H1 (cell line): Measurements from ENCODE around the gene ABHD2.

Experiments used
- CEBPB ChIP-seq: IDR thresholded peaks from 2 replicates; pipeline ENCODE4 v1.6.1; 2012; ENCODE audit warnings: low read depth, low read length
- CREB1 ChIP-seq: IDR thresholded peaks from 2 replicates; pipeline ENCODE4 v1.6.1; 2012; ENCODE audit warnings: inconsistent platforms
- CTCF ChIP-seq, 3 experiments: IDR thresholded peaks; 1 replicate in 2 of 3; 2 replicates in 1 of 3; pipeline versions ENCODE4 v1.5.1 to v1.6.1; 2011; ENCODE audit warnings: low read length in 3 of 3, mild to moderate bottlenecking in 3 of 3, inconsistent platforms in 2 of 3, low read depth in 1 of 3, moderate library complexity in 1 of 3; ENCODE audit not compliant: insufficient read depth in 1 of 3; ENCODE audit errors: control extremely low read depth in 1 of 3
- GABPA ChIP-seq: IDR thresholded peaks from 2 replicates; pipeline ENCODE4 v1.6.1; 2011; ENCODE audit warnings: mild to moderate bottlenecking, low read length, moderate library complexity, borderline replicate concordance; ENCODE audit not compliant: insufficient read depth
- POLR2A ChIP-seq, 2 experiments: IDR thresholded peaks; 1 replicate in 1 of 2; 2 replicates in 1 of 2; pipeline ENCODE4 v1.6.1; 2011; ENCODE audit warnings: low read depth in 2 of 2, low read length in 2 of 2, mild to moderate bottlenecking in 2 of 2; ENCODE audit errors: control extremely low read depth in 1 of 2
- POLR2AphosphoS5 ChIP-seq: IDR thresholded peaks from 2 replicates; pipeline ENCODE4 v1.6.1; 2011; ENCODE audit warnings: low read depth, low read length
- RFX5 ChIP-seq: IDR thresholded peaks from 2 replicates; pipeline ENCODE4 v1.6.1; 2011; ENCODE audit warnings: low read depth, low read length, improper control_type of control experiment, borderline replicate concordance

- TF ChIP-seq CTCF (IDR thresholded peaks at IDR 0.05; ENCODE audit: control extremely low read depth in 1 of 3, insufficient read depth in 1 of 3, low read depth in 1 of 3, low read length in 3 of 3) (no peak), RFX5 (no peak), POLR2A (IDR thresholded peaks at IDR 0.05; ENCODE audit: control extremely low read depth in 1 of 2, low read depth in 2 of 2, low read length in 2 of 2) (no peak), CEBPB (no peak), POLR2AphosphoS5 (no peak), CREB1 (no peak), GABPA (no peak)
Measured at GRCh38 chr15:89179966-89180875, 92.0 kb downstream of the ABHD2 start.
